ENCODE results near the gene GJA3. TPM values are rescaled to one million over a fixed set of nuclear protein-coding genes. Genes with fewer than 3 reads are reported as not detected.
A peak's percentile ranks its signal among the peaks of the same experiment; 100 is the strongest.

GJA3 gene
- polyA plus RNA-seq, 3 donors from 2014 or later: not detected

DNA sequence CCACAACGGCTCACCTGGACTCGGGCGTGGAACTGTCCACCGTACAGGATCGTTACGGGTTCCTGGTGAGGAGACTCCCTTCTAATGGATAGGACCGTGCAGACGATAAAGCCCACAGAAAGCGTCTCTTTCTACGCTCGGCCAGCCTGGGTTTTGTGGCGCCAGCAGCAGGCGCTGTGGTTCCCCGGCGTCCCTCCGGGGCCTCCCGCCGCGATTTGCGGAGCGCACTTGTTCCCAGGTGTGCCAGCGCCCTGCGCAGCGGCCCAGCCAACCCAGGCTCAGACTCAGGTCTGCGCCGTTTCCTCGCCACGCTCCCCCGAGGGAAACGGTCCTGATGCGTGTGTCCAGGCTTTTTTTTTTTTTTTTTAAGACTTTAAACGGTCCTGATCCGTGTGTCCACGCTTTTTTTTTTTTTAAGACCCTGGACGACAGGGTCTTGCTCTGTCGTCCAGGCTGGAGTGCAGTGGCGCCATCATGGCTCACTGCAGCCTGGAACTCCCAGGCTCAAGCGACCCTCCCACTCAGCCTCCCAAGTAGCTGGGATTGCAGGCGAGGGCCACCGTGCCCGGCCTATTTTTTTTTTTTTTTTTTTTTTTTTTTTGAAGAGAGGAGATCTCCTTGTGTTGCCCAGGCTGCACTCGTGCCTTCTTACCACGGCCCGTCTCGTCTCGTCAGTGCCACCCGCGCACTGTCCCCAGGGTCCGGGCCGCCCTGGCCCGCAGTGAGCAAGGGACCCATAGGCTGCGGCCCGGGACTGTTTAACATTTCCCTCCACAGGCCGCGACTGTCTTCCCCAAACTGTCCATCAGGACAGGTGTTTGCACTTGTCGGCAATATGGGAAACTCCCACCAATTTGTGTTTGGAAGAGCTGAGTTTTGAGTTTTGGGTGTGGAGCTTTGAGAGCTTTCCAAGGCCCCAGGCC is 23.8 kb downstream of the GJA3 start:
- Mint-ChIP-seq H3K27ac (no peak overlapping the region), H3K9me3 (no peaks in the 10 kb centered on the region), H3K4me3 (no peak overlapping the region), H3K27me3 (ENCODE audit: low read depth in 3 of 3) (peaks cover 10 to 15% (median 14%) of the 10 kb centered on the region in 3 donors), H3K4me1 (no peaks in the 10 kb centered on the region), H3K36me3 (no peaks in the 10 kb centered on the region)
- DNase-seq: no peak

DNA sequence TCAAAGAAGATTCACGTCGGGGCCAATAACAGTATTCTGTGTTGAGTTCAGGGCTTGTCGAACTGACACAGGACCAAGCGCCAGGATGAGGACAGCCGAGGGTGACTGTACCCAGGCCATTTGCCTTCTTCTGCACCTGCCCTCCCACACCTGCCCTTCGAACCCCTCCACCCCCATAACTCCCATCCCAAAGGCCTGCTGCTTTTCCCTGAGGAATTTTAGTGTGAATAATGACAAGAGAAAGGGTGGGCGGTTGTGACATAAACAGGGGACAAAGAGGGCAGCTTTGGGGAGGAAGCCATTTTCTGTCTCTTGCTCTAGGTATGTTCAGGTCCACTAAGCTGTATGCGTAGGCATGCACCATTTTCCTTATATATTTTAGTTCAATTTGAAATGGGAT is 26.1 kb downstream of the GJA3 start:
- Mint-ChIP-seq H3K36me3 (no peaks in the 10 kb centered on the region), H3K27ac (no peak overlapping the region), H3K4me3 (no peak overlapping the region), H3K9me3 (no peaks in the 10 kb centered on the region), H3K27me3 (ENCODE audit: low read depth in 3 of 3) (peaks cover 6 to 15% (median 9%) of the 10 kb centered on the region in 3 donors), H3K4me1 (no peaks in the 10 kb centered on the region)
- no peak for DNase-seq

DNA sequence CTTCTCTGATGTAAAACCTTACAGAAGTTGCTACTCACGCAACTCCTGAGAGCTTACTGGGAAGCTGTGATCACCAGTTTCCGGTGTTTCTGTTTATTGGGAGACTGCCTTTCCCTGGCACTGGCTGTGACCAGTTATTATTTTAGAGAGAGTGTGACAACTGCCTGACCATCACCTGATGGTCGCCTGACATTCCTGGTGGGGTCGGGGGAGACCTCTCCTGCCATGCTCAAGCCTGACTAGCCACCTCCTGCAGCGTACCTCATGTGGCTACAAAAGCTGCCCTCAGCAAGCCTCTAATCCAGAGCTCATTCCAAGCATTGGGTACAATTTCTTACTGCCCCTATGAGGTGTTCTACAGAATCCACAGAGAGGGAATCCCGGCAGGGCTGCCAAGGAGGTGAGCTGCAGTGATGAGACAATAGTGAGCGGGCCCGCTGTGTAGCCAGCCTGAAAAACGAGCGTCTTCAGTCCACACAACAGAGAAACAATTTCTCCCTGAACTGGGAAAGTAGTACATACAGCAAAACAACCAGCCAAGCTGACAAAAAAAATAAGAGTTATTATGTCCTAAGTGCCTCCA is 28.7 kb downstream of the GJA3 start:
- Mint-ChIP-seq H3K4me1 (peaks cover 0 to 4% of the 10 kb centered on the region in 2 donors), H3K4me3 (no peak overlapping the region), H3K27me3 (ENCODE audit: low read depth in 3 of 3) (peaks cover 0 to 11% (median 6%) of the 10 kb centered on the region in 3 donors), H3K36me3 (no peaks in the 10 kb centered on the region), H3K9me3 (no peaks in the 10 kb centered on the region), H3K27ac (no peak overlapping the region)
- no peak for DNase-seq

DNA sequence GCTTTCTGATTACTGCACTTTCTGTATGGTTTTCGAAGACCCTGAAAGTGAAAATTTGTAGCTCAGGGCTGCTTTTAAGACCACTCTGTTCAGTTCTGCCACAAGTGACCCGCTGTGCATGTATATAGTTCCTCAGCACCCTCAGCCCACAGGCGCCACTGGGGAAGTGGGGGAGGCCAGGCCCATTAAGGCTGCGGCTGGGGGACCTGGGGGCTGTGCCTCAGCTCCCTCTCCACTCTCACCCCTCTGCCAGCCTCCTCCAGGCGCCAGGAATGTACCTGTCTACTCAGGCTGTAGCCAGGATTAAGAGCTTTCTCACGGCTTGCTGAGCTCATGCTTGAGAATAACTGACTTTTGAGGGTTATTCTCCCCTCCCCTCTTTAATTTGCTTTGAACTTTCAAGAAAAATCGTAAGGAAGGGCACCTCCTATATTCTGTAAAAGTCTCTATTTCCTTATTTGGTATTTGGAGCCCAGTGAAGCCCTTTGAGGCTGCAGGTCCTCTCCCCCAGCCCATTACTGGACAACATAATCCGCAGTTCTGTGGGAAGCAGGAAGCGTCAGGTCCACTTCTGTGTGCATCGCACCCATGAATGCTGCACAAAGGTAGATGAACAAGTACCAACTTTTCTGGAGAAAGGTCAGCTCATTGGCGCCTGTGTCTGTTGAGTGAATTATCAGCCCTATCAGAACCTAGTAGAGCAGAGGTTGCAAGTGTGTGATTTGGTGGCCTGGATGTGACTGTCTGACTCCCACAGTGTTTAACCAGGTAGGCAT is 29.6 kb downstream of the GJA3 start:
- peaks cover 0 to 14% (median 6%) of the 10 kb centered on the region in 3 donors for H3K27me3 Mint-ChIP-seq (ENCODE audit: low read depth in 3 of 3)
- H3K9me3 Mint-ChIP-seq: no peaks in the 10 kb centered on the region
- H3K27ac Mint-ChIP-seq: no peak overlapping the region
- H3K36me3 Mint-ChIP-seq: no peaks in the 10 kb centered on the region
- H3K4me1 Mint-ChIP-seq: peaks cover 0 to 4% of the 10 kb centered on the region in 2 donors
- H3K4me3 Mint-ChIP-seq: no peak overlapping the region
- no peak for DNase-seq

DNA sequence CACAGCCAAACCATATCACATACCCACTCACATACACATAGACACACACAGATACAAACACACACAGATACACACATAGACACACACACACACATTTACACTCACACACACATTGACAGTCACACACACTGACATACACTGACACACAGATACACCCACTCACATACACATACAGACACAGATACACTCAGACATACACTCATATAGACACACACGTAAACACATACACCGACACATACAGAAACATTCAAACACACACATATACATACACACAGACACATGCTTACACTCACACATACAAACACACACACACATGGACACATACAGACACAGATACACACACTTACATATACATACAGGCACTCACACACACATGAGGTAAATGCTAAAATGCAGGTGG is 30.2 kb downstream of the GJA3 start:
- peaks cover 0 to 4% of the 10 kb centered on the region in 2 donors for H3K4me1 Mint-ChIP-seq
- H3K27me3 Mint-ChIP-seq (ENCODE audit: low read depth in 3 of 3): peaks cover 0 to 14% (median 6%) of the 10 kb centered on the region in 3 donors
- no peak overlapping the region for H3K4me3 Mint-ChIP-seq
- H3K9me3 Mint-ChIP-seq: no peaks in the 10 kb centered on the region
- no peak overlapping the region for H3K27ac Mint-ChIP-seq
- no peaks in the 10 kb centered on the region for H3K36me3 Mint-ChIP-seq
- no peak for DNase-seq

DNA sequence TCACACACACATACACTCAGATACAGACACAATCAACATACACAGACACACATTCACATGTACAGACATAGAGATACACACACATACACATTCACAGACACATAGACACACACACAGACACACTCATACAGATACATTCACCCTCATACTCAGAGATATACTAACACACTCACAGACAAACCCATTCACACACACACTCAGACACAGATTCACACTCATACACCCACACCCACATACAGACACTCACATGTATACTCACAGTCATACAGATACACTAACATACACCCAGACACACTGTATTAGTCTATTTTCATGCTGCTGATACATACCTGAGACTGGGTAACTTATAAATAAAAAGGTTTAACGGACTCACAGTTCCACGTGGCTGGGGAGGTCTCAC is 30.8 kb downstream of the GJA3 start:
- no peak for DNase-seq
- Mint-ChIP-seq H3K36me3 (no peaks in the 10 kb centered on the region), H3K27ac (no peak overlapping the region), H3K4me3 (no peak overlapping the region), H3K4me1 (peaks cover 0 to 4% of the 10 kb centered on the region in 2 donors), H3K27me3 (ENCODE audit: low read depth in 3 of 3) (peaks cover 0 to 14% (median 6%) of the 10 kb centered on the region in 3 donors), H3K9me3 (no peaks in the 10 kb centered on the region)

DNA sequence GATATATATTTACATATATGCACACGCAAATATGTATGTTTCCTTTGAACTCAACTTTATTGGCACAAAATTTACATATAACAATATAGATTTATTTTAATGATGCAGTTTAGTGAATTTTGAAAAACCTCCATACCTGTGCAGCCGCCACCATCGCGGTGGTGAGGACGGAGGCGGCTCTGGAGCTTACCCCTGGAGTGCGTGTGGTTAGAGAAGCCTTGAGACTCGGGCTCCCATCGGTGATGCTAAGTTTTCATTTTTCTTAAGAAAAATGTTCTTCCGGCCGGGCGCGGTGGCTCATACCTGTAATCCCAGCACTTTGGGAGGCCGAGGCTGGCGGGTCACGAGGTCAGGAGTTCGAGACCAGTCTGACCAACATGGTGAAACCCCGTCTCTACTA is 31.8 kb downstream of the GJA3 start:
- no peak for DNase-seq
- Mint-ChIP-seq H3K27ac (no peak overlapping the region), H3K27me3 (ENCODE audit: low read depth in 3 of 3) (peaks cover 0 to 10% (median 6%) of the 10 kb centered on the region in 3 donors), H3K36me3 (no peaks in the 10 kb centered on the region), H3K4me1 (peaks cover 0 to 4% of the 10 kb centered on the region in 2 donors), H3K4me3 (peak overlapping the region in 4 of 5 donors; percentile 52 to 74 (median 70)), H3K9me3 (no peaks in the 10 kb centered on the region)

DNA sequence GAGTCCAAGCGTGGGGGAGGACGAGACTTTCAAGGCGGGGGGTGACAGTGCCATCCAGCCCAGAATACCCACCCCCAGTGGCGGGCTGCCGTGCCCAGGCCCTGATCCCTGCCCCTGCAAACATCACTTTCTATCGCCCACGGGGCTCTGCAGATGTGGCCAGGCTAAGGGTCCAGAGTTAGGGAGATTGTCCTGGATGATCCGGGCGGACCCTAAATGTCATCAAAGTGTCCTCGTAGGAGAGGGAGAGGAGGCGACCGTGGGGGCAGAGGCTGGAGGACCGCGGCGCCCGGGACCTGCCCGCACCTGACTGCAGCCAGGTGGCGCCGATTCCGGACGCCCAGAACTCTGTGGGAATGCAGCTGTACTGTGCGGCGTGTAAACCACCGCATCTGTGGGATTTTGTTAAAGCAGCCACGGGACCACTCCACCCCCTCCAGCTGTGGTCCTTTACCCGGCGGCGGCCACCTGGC is 32.4 kb downstream of the GJA3 start:
- no peak for DNase-seq
- Mint-ChIP-seq H3K36me3 (no peaks in the 10 kb centered on the region), H3K9me3 (no peaks in the 10 kb centered on the region), H3K4me3 (peak overlapping the region; percentile 52 to 74 (median 68)), H3K27ac (no peak overlapping the region), H3K27me3 (ENCODE audit: low read depth in 3 of 3) (peaks cover 0 to 10% (median 6%) of the 10 kb centered on the region in 3 donors), H3K4me1 (peaks cover 0 to 4% of the 10 kb centered on the region in 2 donors)

DNA sequence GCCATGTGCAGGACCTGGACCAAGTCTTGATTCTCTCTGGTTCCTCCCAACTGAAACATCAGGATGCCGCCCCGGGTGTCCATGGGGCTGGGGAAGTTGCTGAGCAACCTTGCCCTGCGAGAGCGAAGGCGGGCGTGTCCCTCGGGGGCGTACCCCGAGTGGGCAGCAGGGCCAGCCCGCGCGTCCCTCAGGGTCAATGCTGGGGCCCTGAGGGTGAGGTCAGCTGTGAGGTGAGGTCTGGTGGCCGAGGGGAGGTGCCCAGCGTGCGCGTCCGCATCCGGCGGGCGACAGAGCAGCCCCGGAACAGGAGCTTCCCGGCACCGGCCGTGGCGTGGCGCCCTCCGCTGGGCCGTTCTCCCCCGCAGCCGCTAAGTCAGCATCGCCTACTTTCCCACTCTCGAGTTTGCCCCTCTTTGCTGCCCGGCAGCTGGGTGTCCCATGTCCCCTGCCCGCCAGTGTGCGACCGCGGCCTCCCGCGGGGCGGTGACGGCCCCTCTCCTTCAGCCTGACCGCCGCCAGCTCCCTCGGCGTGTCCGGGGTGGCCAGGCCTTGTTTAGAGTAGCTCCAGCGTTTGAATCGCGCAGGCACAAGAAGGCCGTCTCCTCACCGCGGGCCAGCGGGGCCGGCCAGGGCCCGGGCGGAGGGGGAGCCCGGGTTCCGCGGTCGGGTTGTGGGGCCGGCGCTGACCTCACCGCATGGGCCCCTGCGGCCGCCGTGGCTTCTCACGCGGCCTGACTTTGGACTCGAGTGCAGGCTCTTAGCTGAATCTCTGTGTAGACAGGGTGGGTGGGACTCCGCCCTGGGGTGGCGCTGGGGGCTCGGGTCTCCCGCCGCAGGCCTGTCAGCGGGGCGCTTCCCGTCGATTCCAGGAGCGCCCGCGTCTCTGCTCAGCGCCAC is 33.0 kb downstream of the GJA3 start:
- no peaks in the 10 kb centered on the region for H3K36me3 Mint-ChIP-seq

DNA sequence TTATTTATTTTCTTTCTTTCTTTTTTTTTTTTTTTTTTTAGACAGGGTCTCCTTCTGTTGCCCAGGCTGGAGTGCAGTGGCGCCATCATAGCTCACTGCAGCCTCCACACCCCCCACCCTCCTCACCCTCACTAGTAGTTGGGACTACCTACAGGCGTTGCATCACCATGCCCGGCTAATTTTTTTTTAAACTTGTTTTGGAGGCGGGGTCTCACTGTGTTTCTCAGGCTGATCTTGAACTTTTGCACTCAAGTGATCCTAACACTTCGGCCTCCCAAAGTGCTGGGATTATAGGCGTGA is 33.6 kb downstream of the GJA3 start:
- no peaks in the 10 kb centered on the region for H3K36me3 Mint-ChIP-seq
- H3K27ac Mint-ChIP-seq: no peak overlapping the region
- peaks cover 0 to 4% of the 10 kb centered on the region in 2 donors for H3K4me1 Mint-ChIP-seq
- H3K27me3 Mint-ChIP-seq (ENCODE audit: low read depth in 3 of 3): peaks cover 0 to 8% (median 4%) of the 10 kb centered on the region in 3 donors
- H3K4me3 Mint-ChIP-seq: peak overlapping the region; percentile 64 to 74 (median 68)
- DNase-seq: no peak
- H3K9me3 Mint-ChIP-seq: no peaks in the 10 kb centered on the region

More for the DNA sequence above, 33.0 kb downstream of the GJA3 start:
- peaks cover 0 to 4% of the 10 kb centered on the region in 2 donors for H3K4me1 Mint-ChIP-seq
- H3K27me3 Mint-ChIP-seq (ENCODE audit: low read depth in 3 of 3): peaks cover 0 to 10% (median 6%) of the 10 kb centered on the region in 3 donors
- DNase-seq: peak; percentile 47 to 57 (median 51)
- H3K4me3 Mint-ChIP-seq: peak overlapping the region; percentile 64 to 74 (median 71)
- no peaks in the 10 kb centered on the region for H3K9me3 Mint-ChIP-seq
- no peak overlapping the region for H3K27ac Mint-ChIP-seq

DNA sequence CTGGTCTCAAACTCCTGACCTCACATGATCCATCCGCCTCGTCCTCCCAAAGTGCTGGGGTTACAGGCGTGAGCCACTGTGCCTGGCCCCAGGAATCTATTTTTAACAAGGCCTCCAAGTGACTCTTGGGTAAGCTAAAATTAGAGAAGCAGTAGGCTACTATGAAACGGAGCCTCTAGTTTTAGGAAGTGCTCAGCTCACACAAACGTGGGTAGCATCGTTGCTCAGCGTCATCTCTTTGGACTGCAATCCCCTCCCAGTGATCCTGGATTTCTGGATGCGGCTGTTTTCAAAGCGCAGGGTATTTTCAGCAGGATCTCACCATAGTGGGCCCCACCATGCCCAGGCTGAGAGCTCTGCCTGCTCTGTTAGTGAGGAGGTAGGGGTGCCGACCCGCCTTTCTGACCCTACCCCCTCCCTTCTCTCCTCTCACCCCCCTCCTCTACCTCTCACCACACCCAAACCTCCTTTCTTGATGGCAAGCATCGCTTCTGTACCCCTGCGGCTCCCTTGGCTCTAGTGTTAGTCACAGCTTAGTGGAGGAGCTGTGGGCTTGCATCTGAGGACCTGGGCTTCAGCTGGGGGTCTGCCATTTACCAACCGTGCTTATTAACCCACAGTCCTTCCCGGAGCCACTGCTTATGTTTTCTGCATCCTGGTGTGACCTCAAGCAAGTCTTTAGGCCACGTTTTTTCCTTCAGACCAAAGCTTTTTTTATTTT is 34.2 kb downstream of the GJA3 start:
- no peak for DNase-seq
- Mint-ChIP-seq H3K27me3 (ENCODE audit: low read depth in 3 of 3) (peaks cover 0 to 6% (median 3%) of the 10 kb centered on the region in 3 donors), H3K9me3 (no peaks in the 10 kb centered on the region), H3K4me1 (peaks cover 0 to 4% of the 10 kb centered on the region in 2 donors), H3K36me3 (no peaks in the 10 kb centered on the region), H3K4me3 (peak overlapping the region in 4 of 5 donors; percentile 44 to 74 (median 62)), H3K27ac (no peak overlapping the region)

DNA sequence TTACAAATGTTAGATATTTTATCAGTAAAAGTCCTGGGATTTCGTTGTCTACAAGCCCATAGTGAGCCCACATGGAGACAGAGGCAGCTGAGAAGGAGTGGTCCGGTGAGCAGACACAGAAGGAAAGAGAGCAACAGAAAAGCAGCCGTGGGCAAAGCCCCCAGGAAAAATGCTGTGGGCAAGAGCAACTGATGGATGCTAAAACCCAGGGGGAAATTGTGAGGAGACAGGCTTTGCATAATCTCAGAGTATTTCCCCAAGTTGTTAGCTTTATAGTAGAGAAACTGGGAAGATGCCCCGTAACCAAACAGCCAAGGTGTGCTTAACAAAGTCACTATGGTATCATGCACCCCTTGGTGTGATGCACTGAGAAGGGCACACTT is 35.1 kb downstream of the GJA3 start:
- no peaks in the 10 kb centered on the region for H3K36me3 Mint-ChIP-seq
- H3K27me3 Mint-ChIP-seq (ENCODE audit: low read depth in 3 of 3): peaks cover 0 to 11% (median 6%) of the 10 kb centered on the region in 3 donors
- peak overlapping the region in 1 of 6 donors; percentile 2 for H3K27ac Mint-ChIP-seq
- no peaks in the 10 kb centered on the region for H3K9me3 Mint-ChIP-seq
- peaks cover 4 to 7% of the 10 kb centered on the region in 2 donors for H3K4me1 Mint-ChIP-seq
- peak overlapping the region in 4 of 5 donors; percentile 4 to 19 (median 10) for H3K4me3 Mint-ChIP-seq
- DNase-seq: no peak

All from immature natural killer cell (primary cell).